GM06990 (cell line): ENCODE results near the gene GSX1.

Source experiments
- DNase-seq: peaks from one replicate; pipeline ENCODE4 v3.0.0-alpha.2; 2011; ENCODE audit not compliant: insufficient read length; ENCODE audit errors: extremely low read depth
- H3K27me3 ChIP-seq: replicated peaks from 2 replicates; pipeline ENCODE4 v1.6.0; 2011; ENCODE audit warnings: low read length; ENCODE audit not compliant: control insufficient read depth, insufficient read depth
- H3K36me3 ChIP-seq: 2 replicates; pipeline ENCODE4 v1.5.1; 2011; ENCODE audit warnings: low read length; ENCODE audit not compliant: control insufficient read depth, insufficient read depth
- H3K4me3 ChIP-seq: replicated peaks from 2 replicates; pipeline ENCODE4 v1.5.1; 2011; ENCODE audit warnings: low read depth, mild to moderate bottlenecking, control low read depth, low read length
- TF ChIP-seq, protein P1 (sequence below): IDR thresholded peaks from 2 replicates; pipeline ENCODE4 v1.5.1; 2011; ENCODE audit warnings: low read length, control low read depth, mild to moderate bottlenecking, inconsistent platforms; ENCODE audit not compliant: insufficient read depth, poor library complexity, severe bottlenecking

The GSX1 gene

GRCh38 chr13:27770809-27771208, 21.5 kb upstream of the GSX1 start:
- no peak for DNase-seq
- Histone ChIP-seq H3K27me3 (no peaks in the 10 kb centered on the region), H3K36me3 (no peaks in the 10 kb centered on the region), H3K4me3 (no peak overlapping the region)
- TF ChIP-seq, protein P1, sequence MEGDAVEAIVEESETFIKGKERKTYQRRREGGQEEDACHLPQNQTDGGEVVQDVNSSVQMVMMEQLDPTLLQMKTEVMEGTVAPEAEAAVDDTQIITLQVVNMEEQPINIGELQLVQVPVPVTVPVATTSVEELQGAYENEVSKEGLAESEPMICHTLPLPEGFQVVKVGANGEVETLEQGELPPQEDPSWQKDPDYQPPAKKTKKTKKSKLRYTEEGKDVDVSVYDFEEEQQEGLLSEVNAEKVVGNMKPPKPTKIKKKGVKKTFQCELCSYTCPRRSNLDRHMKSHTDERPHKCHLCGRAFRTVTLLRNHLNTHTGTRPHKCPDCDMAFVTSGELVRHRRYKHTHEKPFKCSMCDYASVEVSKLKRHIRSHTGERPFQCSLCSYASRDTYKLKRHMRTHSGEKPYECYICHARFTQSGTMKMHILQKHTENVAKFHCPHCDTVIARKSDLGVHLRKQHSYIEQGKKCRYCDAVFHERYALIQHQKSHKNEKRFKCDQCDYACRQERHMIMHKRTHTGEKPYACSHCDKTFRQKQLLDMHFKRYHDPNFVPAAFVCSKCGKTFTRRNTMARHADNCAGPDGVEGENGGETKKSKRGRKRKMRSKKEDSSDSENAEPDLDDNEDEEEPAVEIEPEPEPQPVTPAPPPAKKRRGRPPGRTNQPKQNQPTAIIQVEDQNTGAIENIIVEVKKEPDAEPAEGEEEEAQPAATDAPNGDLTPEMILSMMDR = peak; percentile 77

DNA sequence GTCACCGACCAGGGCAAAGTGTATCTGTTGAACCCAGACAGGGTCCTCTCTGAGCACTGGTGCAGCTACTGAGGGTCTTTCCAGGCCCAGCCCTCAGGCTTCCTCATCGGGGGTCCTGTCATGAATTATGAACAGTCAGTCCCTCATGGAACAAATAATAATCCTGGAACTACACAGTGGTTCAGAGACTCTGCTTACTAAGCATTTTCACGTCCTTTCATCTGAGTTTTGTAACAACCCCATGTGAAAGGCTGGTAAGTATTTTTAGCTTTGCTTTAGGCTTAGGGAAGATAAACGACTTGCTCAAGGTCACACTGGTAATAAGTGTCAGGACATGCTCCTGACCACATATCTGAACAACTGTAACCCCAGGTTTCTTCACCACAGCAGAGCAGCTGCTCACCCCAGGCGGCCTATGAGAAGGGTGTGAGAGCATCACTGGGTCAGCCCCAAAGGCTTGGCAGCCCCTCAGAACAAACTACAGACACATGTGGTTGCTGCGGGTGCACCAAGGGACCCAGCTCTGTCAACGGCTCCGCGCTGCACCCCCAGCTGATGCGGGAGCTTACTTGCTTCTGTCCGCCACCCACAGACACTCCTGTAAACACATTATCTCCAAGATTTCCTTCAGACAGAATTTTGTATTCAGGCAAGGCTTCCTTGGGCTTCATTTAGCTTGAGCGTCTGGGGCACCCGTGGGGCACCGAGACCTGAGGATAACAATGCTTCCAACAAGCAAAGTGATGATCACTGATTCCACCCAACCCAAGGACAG, 19.4 kb upstream of the GSX1 start:
- no peaks in the 10 kb centered on the region; the same call in 1 of the 2 replicates for H3K27me3 ChIP-seq
- TF ChIP-seq, protein P1 = no peak

GRCh38 chr13:27774169-27774568, 18.1 kb upstream of the GSX1 start:
- TF ChIP-seq, protein P1 = no peak
- Histone ChIP-seq H3K36me3 (no peaks in the 10 kb centered on the region), H3K4me3 (no peak overlapping the region; the same call in 1 of the 2 replicates), H3K27me3 (no peaks in the 10 kb centered on the region; the same call in 1 of the 2 replicates)
- DNase-seq = no peak

More for the DNA sequence above, 19.4 kb upstream of the GSX1 start:
- Histone ChIP-seq H3K36me3 (no peaks in the 10 kb centered on the region), H3K4me3 (no peak overlapping the region)
- DNase-seq = no peak

GRCh38 chr13:27774651-27775050, 17.6 kb upstream of the GSX1 start:
- Histone ChIP-seq H3K4me3 (no peak overlapping the region; the same call in 1 of the 2 replicates), H3K27me3 (no peaks in the 10 kb centered on the region; the same call in 1 of the 2 replicates), H3K36me3 (no peaks in the 10 kb centered on the region)
- TF ChIP-seq, protein P1 = no peak
- DNase-seq = no peak

GRCh38 chr13:27775943-27776342, 16.3 kb upstream of the GSX1 start:
- no peaks in the 10 kb centered on the region for H3K36me3 ChIP-seq
- H3K4me3 ChIP-seq = no peak overlapping the region
- TF ChIP-seq, protein P1 = no peak
- DNase-seq = no peak
- H3K27me3 ChIP-seq = no peaks in the 10 kb centered on the region; the same call in 1 of the 2 replicates
